ENCODE measurements around the gene TNFAIP8. TPM values are rescaled to one million over a fixed set of nuclear protein-coding genes. Genes with fewer than 3 reads are reported as not detected.

Gene TNFAIP8
- total and polyA plus RNA-seq, 9 of the 15 experiments (the other 6 are each of a cell fraction or from before 2014, with no cell fraction given): 29.9 to 52.2 (median 44.8) TPM

- peak; percentile 40; the same call in 1 of the 2 replicates for TF ChIP-seq REST (IDR thresholded peaks at IDR 0.05; ENCODE audit: borderline replicate concordance)
- no peak for TF ChIP-seq REST (CRISPR knock-in tag; IDR thresholded peaks at IDR 0.05; ENCODE audit: low read depth)
- no peak for TF ChIP-seq RFX5 (IDR thresholded peaks at IDR 0.05; ENCODE audit: low read depth, low read length)
- TF ChIP-seq RBBP5 (IDR thresholded peaks at IDR 0.05; ENCODE audit: borderline replicate concordance, insufficient read depth, low read length, poor library complexity, severe bottlenecking): no peak
- TF ChIP-seq ZNF121 (CRISPR knock-in tag; conservative IDR thresholded peaks at IDR 0.05): no peak
- TF ChIP-seq FOXA1 (IDR thresholded peaks at IDR 0.05; ENCODE audit: borderline replicate concordance): no peak
- no peak for TF ChIP-seq SRSF7 (optimal IDR thresholded peaks at IDR 0.05; ENCODE audit: low read depth, low read length)
- TF ChIP-seq, protein P1, sequence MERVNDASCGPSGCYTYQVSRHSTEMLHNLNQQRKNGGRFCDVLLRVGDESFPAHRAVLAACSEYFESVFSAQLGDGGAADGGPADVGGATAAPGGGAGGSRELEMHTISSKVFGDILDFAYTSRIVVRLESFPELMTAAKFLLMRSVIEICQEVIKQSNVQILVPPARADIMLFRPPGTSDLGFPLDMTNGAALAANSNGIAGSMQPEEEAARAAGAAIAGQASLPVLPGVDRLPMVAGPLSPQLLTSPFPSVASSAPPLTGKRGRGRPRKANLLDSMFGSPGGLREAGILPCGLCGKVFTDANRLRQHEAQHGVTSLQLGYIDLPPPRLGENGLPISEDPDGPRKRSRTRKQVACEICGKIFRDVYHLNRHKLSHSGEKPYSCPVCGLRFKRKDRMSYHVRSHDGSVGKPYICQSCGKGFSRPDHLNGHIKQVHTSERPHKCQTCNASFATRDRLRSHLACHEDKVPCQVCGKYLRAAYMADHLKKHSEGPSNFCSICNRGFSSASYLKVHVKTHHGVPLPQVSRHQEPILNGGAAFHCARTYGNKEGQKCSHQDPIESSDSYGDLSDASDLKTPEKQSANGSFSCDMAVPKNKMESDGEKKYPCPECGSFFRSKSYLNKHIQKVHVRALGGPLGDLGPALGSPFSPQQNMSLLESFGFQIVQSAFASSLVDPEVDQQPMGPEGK (CRISPR knock-in tag; IDR thresholded peaks at IDR 0.05; ENCODE audit: borderline replicate concordance): no peak
- 0 out of 2 replicates have a peak, but pooled peaks have one; percentile 21 for TF ChIP-seq CXXC5 (CRISPR knock-in tag; IDR thresholded peaks at IDR 0.05)
- TF ChIP-seq PHB (CRISPR knock-in tag; IDR thresholded peaks at IDR 0.05): no peak
- TF ChIP-seq TBP (optimal IDR thresholded peaks at IDR 0.05; ENCODE audit: low read depth, low read length): peak; percentile 60
- TF ChIP-seq KLF6 (CRISPR knock-in tag; IDR thresholded peaks at IDR 0.05; ENCODE audit: borderline replicate concordance): no peak
- peak; percentile 27 to 45 (median 41); a peak in 4 of 6 replicates for TF ChIP-seq CTCF (IDR thresholded peaks at IDR 0.05 in 2 of 3, conservative IDR thresholded peaks at IDR 0.05 in 1 of 3; ENCODE audit: insufficient read depth in 2 of 3, low read depth in 1 of 3, low read length in 3 of 3)
- TF ChIP-seq ZNF24 (IDR thresholded peaks at IDR 0.05): no peak
- TF ChIP-seq CBX5 (IDR thresholded peaks at IDR 0.05; ENCODE audit: borderline replicate concordance, low read depth): no peak
- no peak for TF ChIP-seq TEAD4 (IDR thresholded peaks at IDR 0.05; ENCODE audit: low read length)
- no peak for TF ChIP-seq TEAD4 (CRISPR knock-in tag; IDR thresholded peaks at IDR 0.05; ENCODE audit: borderline replicate concordance)
Observed at GRCh38 chr5:119312403-119312802, 43.4 kb upstream of the TNFAIP8 start (continued).
